ENCODE measurements around the gene TBC1D5.
"Not testable (repeated sequence)": the region's sequence is repeated elsewhere in the genome, so short reads cannot be mapped to it uniquely, and the experiment has no call there.

Gene TBC1D5

GRCh38 chr3:17412950-17413530 lies 329.4 kb downstream of the TBC1D5 start:
- Histone ChIP-seq H3K4me3 (ENCODE audit: low read depth in 1 of 2, low read length in 2 of 2) (no peak overlapping the region), H3K4me1 (ENCODE audit: insufficient read depth, low read length) (no peaks in the 10 kb centered on the region), H3K27ac (ENCODE audit: low read depth, low read length) (no peak overlapping the region), H3K27me3 (ENCODE audit: control insufficient read depth in 1 of 2, insufficient read depth in 2 of 2, low read length in 2 of 2) (no peaks in the 10 kb centered on the region), H3K9me3 (ENCODE audit: low read length) (no peaks in the 10 kb centered on the region), H3K9ac (ENCODE audit: low read length) (no peak overlapping the region), H3K36me3 (ENCODE audit: insufficient read depth, low read length) (no peaks in the 10 kb centered on the region)

DNA sequence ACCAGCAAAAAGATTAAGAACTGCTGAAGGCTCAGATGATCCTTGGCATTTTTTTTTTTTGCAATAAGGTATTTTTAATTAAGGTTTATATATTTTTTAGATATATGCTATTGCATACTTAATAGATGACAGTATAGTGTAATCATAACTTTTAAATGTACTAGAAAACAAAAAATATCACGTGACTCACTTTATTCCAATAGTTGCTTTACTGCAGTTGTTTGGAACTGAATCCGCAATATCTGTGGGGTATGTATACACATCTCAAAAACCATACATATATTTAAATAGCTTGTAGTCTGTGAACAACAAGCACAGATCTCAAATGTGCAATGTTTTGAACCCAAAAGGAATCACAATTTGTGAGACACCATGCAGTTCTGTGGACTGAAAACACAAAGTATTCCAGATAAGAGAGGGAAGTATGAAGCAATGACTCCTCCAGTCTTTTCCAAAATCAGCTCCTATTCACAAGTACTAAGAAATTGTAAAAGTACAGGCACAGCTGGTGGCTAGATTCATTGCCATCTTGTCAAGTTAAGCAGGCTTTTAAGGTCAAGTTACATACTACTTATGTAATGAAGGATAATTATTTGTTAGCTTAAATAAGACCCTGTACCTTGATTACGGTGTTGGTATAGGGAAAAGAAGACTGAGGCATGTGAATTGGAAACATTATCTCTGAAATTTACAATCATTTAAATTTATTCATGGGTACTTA lies 331.1 kb downstream of the TBC1D5 start:
- Histone ChIP-seq H3K9me3 (ENCODE audit: low read length) (no peaks in the 10 kb centered on the region), H3K27ac (ENCODE audit: low read depth, low read length) (no peak overlapping the region), H3K4me3 (ENCODE audit: low read depth in 1 of 2, low read length in 2 of 2) (no peak overlapping the region), H3K36me3 (ENCODE audit: insufficient read depth, low read length) (no peaks in the 10 kb centered on the region), H3K27me3 (ENCODE audit: control insufficient read depth in 1 of 2, insufficient read depth in 2 of 2, low read length in 2 of 2) (no peaks in the 10 kb centered on the region), H3K9ac (ENCODE audit: low read length) (no peak overlapping the region), H3K4me1 (ENCODE audit: insufficient read depth, low read length) (no peaks in the 10 kb centered on the region)

GRCh38 chr3:17407576-17407975 lies 334.9 kb downstream of the TBC1D5 start:
- Histone ChIP-seq H3K27ac (ENCODE audit: low read depth, low read length) (no peak overlapping the region), H3K9me3 (ENCODE audit: low read length) (no peaks in the 10 kb centered on the region), H3K27me3 (ENCODE audit: control insufficient read depth in 1 of 2, insufficient read depth in 2 of 2, low read length in 2 of 2) (no peaks in the 10 kb centered on the region), H3K4me3 (ENCODE audit: low read depth in 1 of 2, low read length in 2 of 2) (no peak overlapping the region), H3K36me3 (ENCODE audit: insufficient read depth, low read length) (peaks cover 5% of the 10 kb centered on the region), H3K9ac (ENCODE audit: low read length) (no peak overlapping the region), H3K4me1 (ENCODE audit: insufficient read depth, low read length) (no peaks in the 10 kb centered on the region)

GRCh38 chr3:17404548-17404947 lies 337.9 kb downstream of the TBC1D5 start:
- Histone ChIP-seq H3K9ac (ENCODE audit: low read length) (no peak overlapping the region), H3K36me3 (ENCODE audit: insufficient read depth, low read length) (peaks cover 11% of the 10 kb centered on the region), H3K4me1 (ENCODE audit: insufficient read depth, low read length) (no peaks in the 10 kb centered on the region), H3K4me3 (ENCODE audit: low read depth in 1 of 2, low read length in 2 of 2) (no peak overlapping the region), H3K9me3 (ENCODE audit: low read length) (no peaks in the 10 kb centered on the region), H3K27me3 (ENCODE audit: control insufficient read depth in 1 of 2, insufficient read depth in 2 of 2, low read length in 2 of 2) (no peaks in the 10 kb centered on the region), H3K27ac (ENCODE audit: low read depth, low read length) (no peak overlapping the region)

- Histone ChIP-seq H3K27me3 (ENCODE audit: control insufficient read depth in 1 of 2, insufficient read depth in 2 of 2, low read length in 2 of 2) (no peaks in the 10 kb centered on the region), H3K9me3 (ENCODE audit: low read length) (no peaks in the 10 kb centered on the region), H3K4me3 (ENCODE audit: low read depth in 1 of 2, low read length in 2 of 2) (no peak overlapping the region), H3K4me1 (ENCODE audit: insufficient read depth, low read length) (no peaks in the 10 kb centered on the region), H3K36me3 (ENCODE audit: insufficient read depth, low read length) (peaks cover 11% of the 10 kb centered on the region), H3K9ac (ENCODE audit: low read length) (no peak overlapping the region), H3K27ac (ENCODE audit: low read depth, low read length) (no peak overlapping the region)
Observed at GRCh38 chr3:17402442-17402841, 340.0 kb downstream of the TBC1D5 start.

DNA sequence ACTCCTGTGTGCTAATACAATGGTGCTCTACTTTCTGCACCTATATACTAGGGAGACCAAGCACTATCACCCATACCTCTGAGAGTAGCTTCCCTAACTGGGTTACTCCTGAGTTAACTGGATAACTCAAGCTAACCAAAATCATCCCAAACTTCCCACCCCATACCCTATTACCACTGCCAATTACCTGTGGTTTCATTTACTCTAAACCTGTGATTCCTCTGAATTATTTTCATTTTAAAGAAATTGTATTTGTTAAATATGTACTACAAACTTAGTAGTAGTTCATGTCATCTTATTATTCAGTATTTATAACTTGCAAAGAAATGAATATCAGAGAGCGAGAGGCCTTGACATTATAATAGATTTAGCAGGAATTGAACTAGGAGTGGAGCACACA lies 340.5 kb downstream of the TBC1D5 start:
- Histone ChIP-seq H3K4me3 (ENCODE audit: low read depth in 1 of 2, low read length in 2 of 2) (no peak overlapping the region), H3K27me3 (ENCODE audit: control insufficient read depth in 1 of 2, insufficient read depth in 2 of 2, low read length in 2 of 2) (no peaks in the 10 kb centered on the region), H3K9ac (ENCODE audit: low read length) (no peak overlapping the region), H3K27ac (ENCODE audit: low read depth, low read length) (no peak overlapping the region), H3K4me1 (ENCODE audit: insufficient read depth, low read length) (no peaks in the 10 kb centered on the region), H3K36me3 (ENCODE audit: insufficient read depth, low read length) (peaks cover 11% of the 10 kb centered on the region), H3K9me3 (ENCODE audit: low read length) (no peaks in the 10 kb centered on the region)

DNA sequence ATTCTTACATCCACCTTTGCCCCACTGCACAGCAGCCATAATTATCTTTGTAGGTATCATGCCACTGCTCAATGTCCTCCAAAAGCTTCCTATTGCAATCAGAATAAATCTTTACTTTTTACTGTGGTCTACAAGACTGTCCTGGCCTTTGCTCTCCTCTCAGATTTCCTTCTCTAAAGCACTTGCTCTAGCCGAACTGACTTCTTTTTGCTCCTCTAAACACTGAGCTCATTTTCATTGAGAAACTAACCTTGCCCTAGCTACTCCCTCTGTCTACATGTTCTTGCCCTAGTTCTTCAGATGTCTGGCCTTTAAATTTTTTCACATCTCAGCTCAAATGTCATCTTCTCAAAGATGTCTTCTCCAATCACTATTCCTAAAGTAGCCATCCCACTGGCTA lies 342.8 kb downstream of the TBC1D5 start:
- no peak overlapping the region for H3K9ac ChIP-seq (ENCODE audit: low read length)
- H3K27me3 ChIP-seq (ENCODE audit: control insufficient read depth in 1 of 2, insufficient read depth in 2 of 2, low read length in 2 of 2), result no peaks in the 10 kb centered on the region
- H3K27ac ChIP-seq (ENCODE audit: low read depth, low read length), result no peak overlapping the region

DNA sequence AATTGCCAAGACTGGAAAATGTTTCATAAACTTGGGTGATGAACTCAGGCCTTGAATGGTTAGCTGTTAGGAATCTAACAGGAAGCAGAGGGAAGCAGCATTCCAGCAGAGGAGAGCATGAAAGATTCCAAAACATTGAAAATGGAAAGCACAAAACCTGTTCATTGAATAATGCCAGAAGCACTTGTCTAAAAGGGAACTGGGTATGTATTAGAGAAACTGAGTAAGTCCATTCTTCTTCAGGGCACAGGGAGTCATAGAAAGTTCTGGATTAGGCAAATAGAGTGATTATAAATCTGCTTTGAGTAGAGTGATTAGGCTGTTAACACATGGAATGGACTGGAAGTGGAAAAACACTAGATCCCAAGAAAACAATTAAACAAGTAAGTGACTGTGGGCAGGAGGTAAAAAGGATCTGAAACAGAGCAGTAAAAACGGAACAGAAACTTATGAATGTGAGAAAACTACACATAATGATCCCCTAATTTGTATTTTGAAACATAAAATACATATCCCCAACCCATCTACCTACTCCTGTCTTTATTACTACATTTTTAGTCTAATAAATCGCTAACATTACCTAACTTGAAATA lies 343.4 kb downstream of the TBC1D5 start:
- Histone ChIP-seq H3K36me3 (ENCODE audit: insufficient read depth, low read length) (peaks cover 6% of the 10 kb centered on the region), H3K27me3 (ENCODE audit: control insufficient read depth in 1 of 2, insufficient read depth in 2 of 2, low read length in 2 of 2) (no peaks in the 10 kb centered on the region), H3K27ac (ENCODE audit: low read depth, low read length) (no peak overlapping the region), H3K4me1 (ENCODE audit: insufficient read depth, low read length) (no peaks in the 10 kb centered on the region), H3K4me3 (ENCODE audit: low read depth in 1 of 2, low read length in 2 of 2) (no peak overlapping the region), H3K9ac (ENCODE audit: low read length) (no peak overlapping the region), H3K9me3 (ENCODE audit: low read length) (no peaks in the 10 kb centered on the region)

More for the DNA sequence above, 342.8 kb downstream of the TBC1D5 start:
- H3K36me3 ChIP-seq (ENCODE audit: insufficient read depth, low read length), result peaks cover 11% of the 10 kb centered on the region
- H3K4me3 ChIP-seq (ENCODE audit: low read depth in 1 of 2, low read length in 2 of 2), result no peak overlapping the region
- no peaks in the 10 kb centered on the region for H3K4me1 ChIP-seq (ENCODE audit: insufficient read depth, low read length)
- H3K9me3 ChIP-seq (ENCODE audit: low read length), result no peaks in the 10 kb centered on the region

GRCh38 chr3:17396036-17396435 lies 346.4 kb downstream of the TBC1D5 start:
- Histone ChIP-seq H3K4me1 (ENCODE audit: insufficient read depth, low read length) (no peaks in the 10 kb centered on the region), H3K36me3 (ENCODE audit: insufficient read depth, low read length) (peaks cover 3% of the 10 kb centered on the region), H3K9ac (ENCODE audit: low read length) (no peak overlapping the region), H3K9me3 (ENCODE audit: low read length) (no peaks in the 10 kb centered on the region), H3K27me3 (ENCODE audit: control insufficient read depth in 1 of 2, insufficient read depth in 2 of 2, low read length in 2 of 2) (no peaks in the 10 kb centered on the region), H3K4me3 (ENCODE audit: low read depth in 1 of 2, low read length in 2 of 2) (no peak overlapping the region), H3K27ac (ENCODE audit: low read depth, low read length) (no peak overlapping the region)

DNA sequence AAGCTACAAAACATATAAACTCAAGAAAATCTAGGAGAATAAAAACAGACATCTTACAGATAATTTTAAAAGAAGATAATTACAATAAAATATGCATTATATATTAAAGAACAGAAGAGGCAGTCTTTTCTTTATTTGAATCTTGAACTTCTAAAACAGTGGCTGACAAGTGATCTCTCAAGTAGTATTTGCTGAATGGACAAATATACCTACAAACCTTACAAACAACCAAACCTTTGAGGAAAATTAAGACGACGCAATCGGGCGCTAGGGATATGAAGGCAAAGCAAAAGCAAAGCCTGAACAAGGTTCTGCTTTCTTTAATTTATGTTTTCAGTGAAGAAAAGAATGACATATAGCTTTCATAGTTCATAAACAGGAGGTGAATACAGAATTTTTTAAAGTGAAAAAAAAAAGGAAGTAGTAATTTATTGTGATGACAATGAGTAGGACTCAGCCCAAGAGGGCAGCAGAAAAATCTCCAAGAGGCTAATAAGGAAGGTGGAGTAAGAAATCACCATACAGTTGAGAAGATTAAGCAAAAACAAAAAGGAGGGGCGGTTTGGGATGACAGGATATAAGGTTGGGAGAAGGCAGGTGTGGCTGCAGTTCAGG lies 347.8 kb downstream of the TBC1D5 start:
- Histone ChIP-seq H3K36me3 (ENCODE audit: insufficient read depth, low read length) (peaks cover 3% of the 10 kb centered on the region), H3K27me3 (ENCODE audit: control insufficient read depth in 1 of 2, insufficient read depth in 2 of 2, low read length in 2 of 2) (no peaks in the 10 kb centered on the region), H3K4me1 (ENCODE audit: insufficient read depth, low read length) (no peaks in the 10 kb centered on the region), H3K4me3 (ENCODE audit: low read depth in 1 of 2, low read length in 2 of 2) (no peak overlapping the region), H3K9me3 (ENCODE audit: low read length) (no peaks in the 10 kb centered on the region), H3K27ac (ENCODE audit: low read depth, low read length) (no peak overlapping the region), H3K9ac (ENCODE audit: low read length) (no peak overlapping the region)

DNA sequence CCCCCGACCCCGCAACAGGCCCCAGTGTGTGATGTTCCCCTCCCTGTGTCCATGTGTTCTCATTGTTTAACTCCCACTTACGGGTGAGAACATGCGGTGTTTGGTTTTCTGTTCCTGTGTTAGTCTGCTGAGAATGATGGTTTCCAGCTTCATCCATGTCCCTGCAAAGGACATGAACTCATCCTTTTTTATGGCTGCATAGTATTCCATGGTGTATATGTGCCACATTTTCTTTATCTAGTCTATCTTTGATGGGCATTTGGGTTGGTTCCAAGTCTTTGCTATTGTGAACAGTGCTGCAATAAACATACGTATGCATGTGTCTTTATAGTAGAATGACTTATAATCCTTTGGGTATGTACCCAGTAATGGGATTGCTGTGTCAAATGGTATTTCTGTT lies 349.9 kb downstream of the TBC1D5 start:
- not testable (repeated sequence) for H3K4me1 ChIP-seq (ENCODE audit: insufficient read depth, low read length)

More for the DNA sequence above, 349.9 kb downstream of the TBC1D5 start:
- not testable (repeated sequence) for H3K27ac ChIP-seq (ENCODE audit: low read depth, low read length); H3K27me3 ChIP-seq (ENCODE audit: control insufficient read depth in 1 of 2, insufficient read depth in 2 of 2, low read length in 2 of 2); H3K36me3 ChIP-seq (ENCODE audit: insufficient read depth, low read length); H3K4me3 ChIP-seq (ENCODE audit: low read depth in 1 of 2, low read length in 2 of 2); H3K9me3 ChIP-seq (ENCODE audit: low read length); H3K9ac ChIP-seq (ENCODE audit: low read length)

Data from muscle layer of colon (tissue), 2 donors.